GM21423 (cell line): ENCODE data around the gene RTP2.
A peak's percentile ranks its signal among the peaks of the same experiment; 100 is the strongest.

Experiments
- ATAC-seq: cut with Tn5 transposase; IDR thresholded peaks from one replicate; pipeline ENCODE4 v1.9.1; 2021; ENCODE audit warnings: mild to moderate bottlenecking, moderate library complexity; ENCODE audit not compliant: unreplicated experiment

RTP2 gene

GRCh38 chr3:187739094-187739560, 36.8 kb upstream of the RTP2 start:
- ATAC-seq = no peak

GRCh38 chr3:187738331-187739093, 36.2 kb upstream of the RTP2 start:
- peak; percentile 54 for ATAC-seq

- no peak for ATAC-seq
Measured at GRCh38 chr3:187738071-187738330, 35.6 kb upstream of the RTP2 start.

GRCh38 chr3:187737368-187738070, 35.2 kb upstream of the RTP2 start:
- no peak for ATAC-seq

- ATAC-seq = no peak
Measured at GRCh38 chr3:187737006-187737367, 34.6 kb upstream of the RTP2 start.

DNA sequence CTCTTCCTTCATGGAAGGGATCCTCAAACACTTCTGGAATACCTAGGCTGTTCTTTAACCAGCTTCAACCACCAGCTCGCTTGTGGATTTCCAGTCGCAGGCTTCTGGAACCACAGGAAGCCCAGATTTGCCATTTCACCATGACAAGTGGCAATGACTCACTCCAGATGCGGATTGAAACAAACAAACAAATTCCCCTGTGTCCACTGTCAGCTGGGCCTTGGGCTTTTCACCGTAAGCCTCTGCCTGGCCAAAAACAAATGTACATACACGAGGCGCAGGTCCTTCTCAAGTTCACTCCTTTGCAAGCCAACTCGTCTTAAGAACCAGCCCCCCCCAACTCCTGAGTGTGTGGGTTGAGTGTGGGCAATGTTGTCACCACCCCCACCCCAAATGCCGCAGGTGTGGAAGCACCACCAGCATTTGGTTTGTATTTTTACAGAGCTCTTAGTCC, 34.1 kb upstream of the RTP2 start:
- no peak for ATAC-seq

- no peak for ATAC-seq
Measured at GRCh38 chr3:187735837-187736236, 33.5 kb upstream of the RTP2 start.

DNA sequence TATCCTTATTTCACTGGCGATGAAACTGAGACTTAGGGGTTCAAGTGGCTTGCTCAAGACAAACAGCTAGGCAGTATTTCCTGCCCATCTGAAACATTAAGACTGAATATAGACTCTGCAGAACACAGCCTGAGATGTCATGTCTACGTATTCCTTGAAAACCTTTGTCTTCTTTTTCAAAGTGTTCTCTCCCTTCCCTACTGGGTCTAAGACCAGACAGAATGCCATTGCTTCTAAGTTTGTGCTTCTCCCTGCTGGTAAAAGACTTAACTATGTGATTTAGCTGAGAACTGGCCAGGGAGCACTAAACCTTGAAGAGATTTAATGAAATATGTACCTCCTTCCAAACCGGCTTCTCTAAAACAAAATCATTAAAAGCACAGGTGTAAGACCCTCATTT, 33.0 kb upstream of the RTP2 start:
- ATAC-seq = no peak

DNA sequence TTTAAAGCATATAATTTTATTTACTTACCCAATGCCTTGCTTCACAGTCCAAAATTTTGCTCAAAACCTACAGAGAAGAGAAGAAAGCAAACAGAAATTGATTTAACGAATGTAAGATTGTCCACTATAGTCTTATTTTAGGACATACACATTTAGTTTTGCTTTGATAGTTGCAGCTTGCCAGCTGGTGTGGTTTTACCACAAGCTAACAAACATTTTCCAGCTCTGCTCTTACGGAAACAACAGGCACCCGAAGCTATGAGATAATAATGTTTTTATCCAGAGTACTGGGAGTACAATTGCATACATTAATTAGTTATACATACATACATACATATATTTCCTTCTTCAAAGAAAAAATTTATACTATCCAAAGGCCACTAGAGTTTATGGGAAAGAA, 32.5 kb upstream of the RTP2 start:
- no peak for ATAC-seq

DNA sequence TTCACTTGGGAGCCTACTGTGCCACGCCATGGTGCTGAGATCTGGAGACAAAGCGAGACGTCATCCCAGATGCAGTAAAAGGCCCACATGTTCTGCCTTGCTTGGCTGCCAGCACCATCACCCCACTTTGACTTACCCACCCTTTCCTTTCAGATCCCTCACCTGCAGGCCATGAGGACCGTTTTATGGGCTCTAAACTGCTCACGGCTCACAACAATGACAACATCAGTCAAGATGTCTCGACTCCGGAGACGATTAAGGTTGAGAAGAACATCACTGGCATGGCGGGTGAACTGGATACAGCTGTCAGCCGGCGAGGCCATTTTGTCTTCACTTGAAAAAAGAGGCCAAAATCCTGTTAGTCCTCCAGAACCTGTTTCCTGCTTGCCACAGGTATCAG, 31.0 kb upstream of the RTP2 start:
- ATAC-seq = no peak

DNA sequence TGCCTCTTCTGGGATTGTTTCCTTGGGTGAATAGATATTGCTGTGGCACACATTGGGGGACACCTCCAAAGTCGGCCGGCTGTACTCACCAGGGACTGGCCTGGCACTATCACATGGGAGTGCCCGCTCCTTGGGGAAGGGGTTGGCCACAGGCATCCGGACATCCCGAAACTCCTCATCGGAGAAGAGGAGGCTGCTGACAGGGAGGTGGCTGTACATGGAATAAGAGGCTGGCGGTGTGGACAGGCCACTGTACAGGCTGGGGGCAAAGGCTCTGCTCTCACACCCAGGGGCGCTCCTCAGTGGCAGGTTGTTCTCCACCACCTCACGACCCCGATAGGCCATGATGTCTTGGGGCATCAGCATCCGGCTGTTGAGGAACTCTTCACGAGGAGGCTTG, 27.2 kb upstream of the RTP2 start:
- ATAC-seq = no peak

DNA sequence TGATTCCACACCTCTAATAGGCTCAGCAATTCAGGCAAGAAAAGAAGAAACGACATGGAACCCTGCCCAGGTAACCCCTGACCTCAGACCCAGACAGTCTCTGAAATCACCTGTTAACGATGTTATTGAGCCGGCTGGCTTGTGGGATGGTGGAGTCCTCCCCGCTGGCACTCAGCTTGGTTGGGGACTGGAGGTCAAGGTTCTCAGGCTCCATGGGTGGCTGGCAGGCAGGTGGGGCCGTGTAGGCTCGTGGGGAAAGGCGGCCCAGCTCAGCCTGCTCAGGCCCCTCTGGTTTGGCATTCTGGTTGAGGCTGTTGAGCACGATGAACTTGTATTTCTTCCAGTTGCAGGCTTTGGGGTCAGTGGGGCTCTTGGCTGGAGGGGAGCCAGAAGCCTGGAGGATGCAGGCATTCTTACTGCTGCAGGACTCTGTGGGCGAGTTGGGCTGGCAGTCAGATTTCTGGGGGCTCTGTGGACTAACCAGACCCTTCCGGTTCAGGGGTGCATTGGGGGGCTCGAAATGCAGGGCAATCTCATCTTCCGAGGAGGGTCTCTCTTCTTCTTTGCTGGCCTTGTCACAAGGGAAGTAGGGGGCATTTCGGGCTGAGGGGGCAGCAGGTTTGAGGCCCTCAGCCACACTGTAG, 26.7 kb upstream of the RTP2 start:
- ATAC-seq = no peak

- ATAC-seq = no peak
Measured at GRCh38 chr3:187728248-187728647, 25.9 kb upstream of the RTP2 start.

DNA sequence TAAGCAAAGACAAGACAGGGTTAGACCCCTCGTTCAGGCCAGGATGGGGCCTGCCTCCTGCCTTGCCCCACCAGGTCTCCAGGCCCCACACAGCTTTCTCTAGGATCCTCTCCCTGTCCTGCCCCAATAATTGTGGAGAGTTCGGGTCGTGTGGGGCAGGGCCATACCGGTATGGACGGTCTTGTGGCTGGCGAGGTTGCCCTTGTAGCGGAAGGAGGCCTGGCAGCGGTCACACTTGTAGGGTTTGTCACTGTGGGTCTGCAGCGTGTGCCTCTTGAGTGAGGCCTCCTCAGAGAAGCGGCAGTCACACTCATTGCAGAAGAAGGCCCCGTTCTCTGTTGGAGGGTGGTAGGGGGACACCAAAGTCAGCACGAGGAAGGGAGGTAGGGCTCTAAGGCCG, 24.2 kb upstream of the RTP2 start:
- ATAC-seq = no peak

GRCh38 chr3:187725653-187726370, 23.5 kb upstream of the RTP2 start:
- ATAC-seq = no peak

DNA sequence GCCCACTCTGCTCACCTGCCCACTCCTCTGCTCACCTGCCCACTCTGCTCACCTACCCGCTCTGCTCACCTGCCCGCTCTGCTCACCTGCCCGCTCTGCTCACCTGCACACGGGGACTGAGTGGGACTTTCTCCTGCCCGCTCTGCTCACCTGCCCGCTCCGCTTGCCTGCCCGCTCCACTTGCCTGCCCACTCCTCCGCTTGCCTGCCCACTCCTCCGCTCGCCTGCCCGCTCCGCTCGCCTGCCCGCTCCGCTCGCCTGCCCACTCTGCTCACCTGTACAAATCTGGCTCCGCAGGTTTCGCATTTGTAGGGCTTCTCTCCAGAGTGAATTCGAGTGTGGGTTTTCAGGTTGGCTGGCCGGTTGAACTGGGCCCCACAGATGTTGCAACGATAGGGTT, 22.9 kb upstream of the RTP2 start:
- ATAC-seq = no peak

- ATAC-seq = no peak
Measured at GRCh38 chr3:187722206-187722612, 19.9 kb upstream of the RTP2 start.

DNA sequence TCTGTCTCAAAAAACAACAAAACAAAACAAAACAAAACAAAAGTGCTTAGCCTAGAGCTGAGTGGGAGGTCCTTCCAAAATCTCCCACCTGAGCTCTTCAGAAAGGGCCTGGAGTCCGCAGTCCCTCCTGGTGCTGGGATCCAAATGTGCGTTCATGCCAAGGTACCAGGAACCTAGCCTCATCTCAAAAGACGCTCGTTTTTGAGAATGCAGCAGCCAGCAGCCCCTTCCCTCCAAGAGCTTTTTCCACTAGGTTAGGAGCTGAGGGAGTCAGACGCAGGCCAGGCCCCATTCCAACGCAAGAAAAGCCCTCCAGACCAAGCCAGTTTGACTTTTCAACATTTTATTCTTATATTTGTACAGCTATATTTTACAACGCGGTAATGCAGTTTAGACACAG, 18.7 kb upstream of the RTP2 start:
- no peak for ATAC-seq

DNA sequence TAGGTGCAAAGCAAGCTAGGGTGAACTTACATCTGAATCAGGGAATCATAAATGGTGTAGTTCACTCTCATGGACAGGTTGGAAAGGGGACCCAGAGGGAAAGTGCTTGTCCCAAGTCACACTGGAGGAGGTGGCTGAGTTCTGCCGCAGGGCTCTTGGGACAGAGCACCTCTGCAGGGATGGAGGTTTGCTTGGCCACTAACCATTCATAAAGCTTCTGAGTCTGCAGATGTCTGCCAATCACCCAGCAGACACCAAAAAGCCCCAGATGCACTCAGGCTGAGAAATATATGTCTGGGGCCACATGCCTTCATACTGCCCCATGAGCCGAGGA, 17.9 kb upstream of the RTP2 start:
- no peak for ATAC-seq

DNA sequence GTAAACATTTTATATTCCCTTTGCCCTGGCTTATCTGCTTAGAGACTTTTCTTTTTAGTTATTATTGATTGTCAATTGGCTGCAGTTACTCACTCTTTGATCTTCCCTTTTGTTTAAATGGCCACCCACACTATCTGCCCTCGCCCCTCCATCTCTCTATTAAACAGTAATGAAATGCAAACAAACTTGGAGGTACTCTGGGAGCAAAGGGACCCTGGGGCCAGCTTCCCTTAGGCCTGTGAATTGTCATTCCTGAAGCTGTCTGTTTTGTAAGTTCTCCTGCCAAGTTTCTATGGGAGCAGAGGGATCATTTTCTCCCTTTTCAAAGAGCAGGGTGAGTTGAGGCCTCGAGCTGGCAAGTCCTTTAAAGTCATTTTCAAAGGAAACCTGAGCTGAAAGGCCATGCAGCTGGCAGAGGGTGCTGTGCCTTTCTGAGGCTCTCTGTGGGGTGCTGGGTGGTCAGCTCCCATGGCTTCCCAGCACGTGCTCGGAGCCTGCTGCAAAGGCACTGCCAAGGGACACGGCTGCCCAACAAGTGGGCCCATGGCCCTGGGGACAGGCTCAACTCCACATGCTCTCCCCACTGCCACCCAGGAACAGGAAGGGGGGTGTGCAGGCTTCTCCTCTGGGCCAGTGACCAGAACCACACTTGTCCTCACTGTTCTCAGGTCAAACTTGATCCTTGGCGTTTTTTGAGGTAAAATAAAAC, 17.4 kb upstream of the RTP2 start:
- no peak for ATAC-seq

GRCh38 chr3:187718802-187719201, 16.4 kb upstream of the RTP2 start:
- no peak for ATAC-seq
